Fibroblast of skin of back (primary cell): Measurements from ENCODE around the gene TMEM63B.
"Not testable (repeated sequence)": the region's sequence is repeated elsewhere in the genome, so short reads cannot be mapped to it uniquely, and the experiment has no call there.

ENCODE experiments used
- DNase-seq: peaks from one replicate; pipeline ENCODE4 v3.0.0-alpha.2; 2013

TMEM63B gene

DNA sequence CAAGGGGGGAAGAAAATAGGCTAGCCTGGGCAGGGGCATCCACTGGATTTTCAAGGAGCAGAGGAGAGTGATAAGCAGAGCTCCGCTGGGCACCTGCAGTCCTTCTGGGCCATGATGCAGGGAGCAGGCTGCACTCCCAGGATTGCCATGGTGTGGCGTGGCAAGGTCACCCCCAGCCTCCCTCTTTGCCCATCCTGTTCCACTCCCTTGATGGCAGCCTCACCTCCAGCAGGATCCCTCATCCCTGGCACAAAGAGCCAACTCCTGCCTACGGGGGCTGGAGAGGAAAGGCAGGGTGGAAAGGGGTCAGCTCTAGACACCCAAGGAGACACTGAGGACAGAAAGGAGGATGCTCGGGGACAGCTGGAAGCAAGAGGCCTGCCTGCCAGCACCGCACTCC is 67.0 kb downstream of the TMEM63B start:
- no peak for DNase-seq

GRCh38 chr6:44196351-44196750 is 69.0 kb downstream of the TMEM63B start:
- not testable (repeated sequence) for DNase-seq

DNA sequence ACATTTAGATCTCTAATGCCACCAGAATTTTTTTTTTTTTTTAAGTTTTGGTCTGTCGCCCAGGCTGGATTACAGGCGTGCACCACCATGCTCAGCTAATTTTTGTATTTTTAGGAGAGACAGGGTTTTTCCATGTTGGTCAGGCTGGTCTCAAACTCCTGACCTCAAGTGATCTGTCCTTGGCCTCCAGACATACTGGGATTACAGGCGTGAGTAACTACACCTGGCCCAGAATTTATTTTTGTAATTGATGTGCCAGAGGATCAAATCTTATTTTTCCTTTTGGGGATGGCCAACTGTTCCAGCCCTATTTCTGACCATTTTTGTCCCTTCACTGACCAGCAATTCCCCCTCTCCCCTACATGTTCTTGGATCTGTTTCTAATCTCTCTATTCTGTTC is 71.3 kb downstream of the TMEM63B start:
- no peak for DNase-seq

DNA sequence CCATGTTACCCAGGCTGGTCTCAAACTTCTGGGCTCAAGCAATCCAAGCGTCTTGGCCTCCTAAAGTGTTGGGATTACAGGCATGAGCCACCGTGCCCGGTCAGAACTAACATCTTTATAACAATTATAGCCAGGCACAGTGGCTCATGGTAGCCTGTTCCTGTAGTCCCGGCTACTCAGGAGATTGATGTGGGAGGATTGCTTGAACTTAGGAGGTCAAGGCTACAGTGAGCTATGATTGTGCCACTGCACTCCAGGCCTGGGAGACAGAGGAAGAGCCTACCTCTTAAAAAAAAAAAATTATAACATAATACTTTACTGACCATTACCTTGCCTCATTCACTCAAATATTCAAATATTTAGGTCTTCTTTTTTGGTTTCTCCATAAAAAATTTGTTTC is 72.5 kb downstream of the TMEM63B start:
- DNase-seq: no peak

- DNase-seq: no peak
Measured at GRCh38 chr6:44201200-44201599, 73.8 kb downstream of the TMEM63B start.

- no peak for DNase-seq
Measured at GRCh38 chr6:44201638-44202303, 74.4 kb downstream of the TMEM63B start.

DNA sequence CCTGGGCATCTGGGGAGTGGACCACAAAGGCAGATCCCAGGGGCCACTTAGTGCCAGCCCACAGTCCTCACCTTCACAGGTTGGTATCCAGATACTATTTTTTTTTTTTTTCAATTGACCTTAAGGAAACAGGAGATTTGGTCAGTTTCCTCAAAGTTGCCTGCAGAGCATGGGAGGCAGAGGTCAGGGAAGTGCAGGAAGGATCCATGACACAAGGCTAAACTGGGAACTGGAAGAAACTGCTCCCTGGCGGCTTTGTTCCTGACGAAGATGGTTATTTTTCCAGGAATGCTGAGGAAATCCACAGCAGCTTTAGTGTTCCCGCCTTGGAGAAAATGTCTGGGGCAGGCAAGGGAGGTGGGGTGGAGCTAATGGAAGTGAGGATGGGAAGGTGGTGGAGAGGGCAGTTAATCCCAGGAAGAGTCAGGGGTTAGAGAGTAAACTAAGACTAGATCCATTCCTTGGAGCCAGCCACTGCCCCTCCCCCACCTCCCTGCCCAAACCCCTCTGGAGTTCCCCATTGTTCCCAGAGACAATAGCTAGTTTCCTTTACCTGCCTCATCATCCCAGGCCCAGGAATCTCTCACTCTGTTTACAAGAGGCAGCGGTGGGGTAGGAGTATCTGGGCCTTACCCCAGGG is 75.1 kb downstream of the TMEM63B start:
- no peak for DNase-seq

GRCh38 chr6:44202972-44203750 is 75.8 kb downstream of the TMEM63B start:
- DNase-seq: no peak

DNA sequence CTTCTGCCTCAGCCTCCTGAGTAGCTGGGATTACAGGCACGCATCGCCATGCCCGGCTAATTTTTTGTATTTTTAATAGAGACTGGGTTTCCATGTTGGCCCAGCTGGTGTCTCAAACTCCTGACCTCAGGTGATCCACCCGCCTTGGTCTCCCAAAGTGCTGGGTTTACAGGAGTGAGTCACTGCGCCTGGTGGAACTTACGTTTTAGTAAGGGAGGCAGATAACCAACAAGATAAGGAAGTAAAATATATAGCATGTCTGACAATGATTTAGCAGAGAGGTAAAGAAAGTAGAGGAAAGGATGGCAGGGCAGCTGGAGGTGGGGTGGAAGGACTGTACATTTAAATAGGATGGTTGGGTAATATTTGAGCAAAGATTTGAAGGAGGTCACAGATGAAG is 76.6 kb downstream of the TMEM63B start:
- DNase-seq: no peak
